Astrocyte of the cerebellum (primary cell): ENCODE results near the gene FLT1.

Experiments
- DNase-seq: peaks from one replicate; pipeline ENCODE4 v3.0.0-alpha.2; 2011; ENCODE audit warnings: low read depth
- H3K4me3 ChIP-seq: 2 replicates; pipeline ENCODE4 v1.5.1; 2011; ENCODE audit warnings: mild to moderate bottlenecking, low read depth, low read length, moderate library complexity
- CTCF ChIP-seq: IDR thresholded peaks from 2 replicates; pipeline ENCODE4 v1.5.1; 2012; ENCODE audit warnings: low read length, low read depth, moderate library complexity, mild to moderate bottlenecking; ENCODE audit errors: missing control alignments
- in situ Hi-C: cut with HindIII; loops from 2 replicates; pipeline ENCODE4 v1.10.0; 2017; ENCODE audit warnings: low sequenced_read_pairs

Gene FLT1

GRCh38 chr13:28402057-28402381 is 92.9 kb downstream of the FLT1 start:
- no peak for DNase-seq
- in situ Hi-C loops, result no loop called here
- TF ChIP-seq CTCF, result no peak
- H3K4me3 ChIP-seq, result no peak overlapping the region

- in situ Hi-C loops, result no loop called here
- H3K4me3 ChIP-seq, result no peak overlapping the region
- no peak for DNase-seq
- TF ChIP-seq CTCF, result no peak
Measured at GRCh38 chr13:28401303-28402056, 93.4 kb downstream of the FLT1 start.

- in situ Hi-C loops, result no loop called here
- no peak overlapping the region for H3K4me3 ChIP-seq
- no peak for DNase-seq
- no peak for TF ChIP-seq CTCF
Measured at GRCh38 chr13:28396053-28396452, 98.9 kb downstream of the FLT1 start.

- H3K4me3 ChIP-seq, result no peak overlapping the region
- DNase-seq, result no peak
- in situ Hi-C loops, result no loop called here
- TF ChIP-seq CTCF, result no peak
Measured at GRCh38 chr13:28394422-28394821, 100.5 kb downstream of the FLT1 start.

GRCh38 chr13:28392896-28393505 is 101.9 kb downstream of the FLT1 start:
- in situ Hi-C loops, result no loop called here
- H3K4me3 ChIP-seq, result no peak overlapping the region
- no peak for DNase-seq
- no peak for TF ChIP-seq CTCF

GRCh38 chr13:28392428-28392827 is 102.5 kb downstream of the FLT1 start:
- no peak for DNase-seq
- in situ Hi-C loops, result no loop called here
- H3K4me3 ChIP-seq, result no peak overlapping the region
- no peak for TF ChIP-seq CTCF
